ENCODE data around the gene AIF1.
"Not testable (repeated sequence)": the region's sequence is repeated elsewhere in the genome, so short reads cannot be mapped to it uniquely, and the experiment has no call there.

Gene AIF1

DNA sequence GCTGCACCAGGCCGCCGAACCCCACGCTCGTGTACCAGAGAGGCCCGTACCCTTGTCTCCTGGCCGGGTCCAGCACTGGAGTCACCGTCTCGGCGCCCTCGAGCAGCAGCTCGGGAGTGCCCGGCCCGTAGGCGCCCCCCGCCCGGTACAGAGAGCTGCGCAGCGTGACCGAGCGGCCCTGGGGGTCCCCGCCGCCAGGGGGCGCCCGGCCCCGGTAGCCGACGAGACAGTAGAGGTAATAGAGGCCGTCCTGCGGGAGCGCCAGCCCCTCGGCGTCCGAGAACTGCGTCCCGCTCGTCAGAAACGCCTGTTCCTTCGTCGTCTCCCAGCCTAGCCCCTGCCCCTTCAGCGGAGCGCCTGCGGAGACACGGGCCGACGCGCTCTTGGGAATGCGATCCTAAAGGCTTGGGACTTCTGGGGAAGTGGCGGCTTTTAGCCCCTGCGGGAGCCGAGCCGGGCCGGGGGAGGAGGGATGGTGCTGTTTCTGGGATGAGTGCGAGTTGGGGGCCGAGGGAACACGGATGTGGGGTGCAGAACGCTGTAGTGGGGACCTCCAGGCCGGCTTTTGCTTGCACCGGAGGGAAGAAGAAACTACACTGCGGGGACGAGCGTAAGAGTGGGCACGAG lies 34.1 kb upstream of the AIF1 start:
- DNase-seq, result peak; percentile 94 to 95

DNA sequence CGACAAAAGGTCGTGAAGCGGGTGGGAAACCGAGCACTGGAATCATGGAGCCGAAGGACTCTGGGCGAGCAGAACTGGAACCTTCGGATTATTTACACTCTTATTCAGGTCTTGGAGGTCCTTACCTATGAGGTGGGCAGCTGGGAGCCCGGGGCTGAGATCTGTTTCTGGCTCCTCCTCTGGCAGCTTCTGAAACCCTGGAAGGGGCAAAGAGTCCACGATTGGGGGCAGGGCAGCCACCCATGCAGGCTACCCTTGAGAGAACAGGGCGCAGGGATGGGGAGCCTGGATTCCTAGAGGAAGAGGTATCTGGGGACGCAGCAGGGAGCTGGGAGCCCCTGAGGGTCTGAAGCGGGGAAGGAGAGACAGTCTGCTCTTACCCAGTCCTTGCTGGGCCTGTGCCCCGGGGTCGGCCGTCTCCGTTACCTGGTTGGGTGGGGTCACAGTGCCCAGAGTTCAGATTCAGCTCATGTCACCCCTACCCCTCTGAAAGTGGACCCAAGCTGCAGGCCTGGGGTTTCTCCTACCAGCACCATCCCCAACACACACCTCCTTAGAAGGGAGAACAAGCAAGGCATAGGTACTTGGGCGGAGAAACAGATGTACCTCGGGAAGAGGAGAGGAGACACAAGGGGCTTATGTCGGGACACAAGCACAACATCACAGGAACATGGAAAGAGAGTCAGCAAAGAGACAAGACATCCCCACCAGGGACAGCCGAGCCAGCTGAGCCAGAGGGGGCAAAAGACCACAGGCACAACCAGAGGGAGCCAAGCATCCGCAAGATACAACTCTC lies 33.4 kb upstream of the AIF1 start:
- peak in 1 of 2 experiments; percentile 60 for DNase-seq

- DNase-seq, result peak in 1 of 2 experiments; percentile 57
These were observed 32.8 kb upstream of the AIF1 start, which contains the start of gene LTB for GRCh38 chr6:31582230-31582643. TSS of gene LTB (minus strand) at chr6:31582424. CDS start at chr6:31582417, 7 bp downstream.

DNA sequence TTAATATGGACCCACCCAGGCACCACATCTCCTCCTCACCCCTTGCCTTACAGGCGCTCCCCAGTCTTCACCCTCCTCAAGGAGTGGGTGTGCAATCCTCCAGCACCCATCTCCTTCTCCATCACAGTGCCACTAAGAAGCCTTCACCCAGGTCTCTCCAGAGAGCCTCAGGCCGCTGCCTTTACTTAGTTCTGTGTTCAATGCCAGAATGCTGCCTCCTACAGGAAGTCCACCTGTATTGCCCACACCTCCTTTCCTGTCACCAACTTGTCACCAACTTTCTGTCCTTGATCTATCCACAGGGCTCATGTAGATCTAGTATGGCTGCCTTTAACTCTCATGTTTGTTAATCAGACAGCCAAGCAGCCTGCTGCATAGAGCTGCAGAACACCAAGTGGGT lies 29.5 kb upstream of the AIF1 start:
- DNase-seq, result peak; percentile 69 to 71

- DNase-seq, result no peak
These were observed 29.0 kb upstream of the AIF1 start, which contains the start of gene LST1 for GRCh38 chr6:31586008-31586407. TSS of gene LST1 (plus strand) at chr6:31586277. CDS start at chr6:31587300, 1,023 bp downstream.

GRCh38 chr6:31586599-31587281 lies 28.3 kb upstream of the AIF1 start:
- peak; percentile 44 to 49 for DNase-seq

DNA sequence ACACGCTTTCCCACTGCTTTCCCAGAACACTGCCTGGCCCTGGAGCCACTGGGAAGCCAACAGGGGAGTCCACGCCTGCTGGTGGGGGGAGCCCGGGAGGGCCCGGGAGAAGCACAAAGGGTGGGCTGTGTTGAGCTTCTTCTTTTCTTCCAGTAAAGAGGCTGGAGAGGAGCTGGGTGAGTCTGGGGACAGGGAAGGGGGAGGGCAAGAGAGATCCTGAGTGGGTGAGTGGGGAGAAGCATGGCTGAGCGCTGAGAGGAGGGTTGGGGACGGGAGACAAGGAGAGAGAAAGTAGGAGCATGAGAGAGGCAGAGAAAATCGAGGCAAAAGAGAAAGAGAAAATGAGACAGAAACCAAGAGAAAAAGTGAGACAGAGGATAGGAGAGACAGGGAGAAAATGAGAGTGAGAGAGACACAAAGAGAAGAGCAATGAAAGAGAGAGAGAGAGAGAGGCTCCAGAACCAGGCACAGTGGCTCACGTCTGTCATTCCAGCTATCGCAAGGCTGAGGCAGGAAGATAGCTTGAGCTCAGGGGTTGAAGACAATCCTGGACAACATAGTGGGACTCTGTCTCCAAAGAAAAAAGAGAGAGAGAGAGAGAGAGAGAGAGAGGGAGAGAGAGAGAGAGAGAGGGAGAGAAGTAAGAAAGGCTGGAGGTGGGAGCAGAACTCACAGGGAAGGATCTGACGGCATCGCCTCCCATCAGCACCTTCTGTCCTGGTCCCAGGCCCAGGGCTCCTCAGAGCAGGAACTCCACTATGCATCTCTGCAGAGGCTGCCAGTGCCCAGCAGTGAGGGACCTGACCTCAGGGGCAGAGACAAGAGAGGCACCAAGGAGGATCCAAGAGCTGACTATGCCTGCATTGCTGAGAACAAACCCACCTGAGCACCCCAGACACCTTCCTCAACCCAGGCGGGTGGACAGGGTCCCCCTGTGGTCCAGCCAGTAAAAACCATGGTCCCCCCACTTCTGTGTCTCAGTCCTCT lies 26.9 kb upstream of the AIF1 start:
- peak; percentile 49 for DNase-seq

DNA sequence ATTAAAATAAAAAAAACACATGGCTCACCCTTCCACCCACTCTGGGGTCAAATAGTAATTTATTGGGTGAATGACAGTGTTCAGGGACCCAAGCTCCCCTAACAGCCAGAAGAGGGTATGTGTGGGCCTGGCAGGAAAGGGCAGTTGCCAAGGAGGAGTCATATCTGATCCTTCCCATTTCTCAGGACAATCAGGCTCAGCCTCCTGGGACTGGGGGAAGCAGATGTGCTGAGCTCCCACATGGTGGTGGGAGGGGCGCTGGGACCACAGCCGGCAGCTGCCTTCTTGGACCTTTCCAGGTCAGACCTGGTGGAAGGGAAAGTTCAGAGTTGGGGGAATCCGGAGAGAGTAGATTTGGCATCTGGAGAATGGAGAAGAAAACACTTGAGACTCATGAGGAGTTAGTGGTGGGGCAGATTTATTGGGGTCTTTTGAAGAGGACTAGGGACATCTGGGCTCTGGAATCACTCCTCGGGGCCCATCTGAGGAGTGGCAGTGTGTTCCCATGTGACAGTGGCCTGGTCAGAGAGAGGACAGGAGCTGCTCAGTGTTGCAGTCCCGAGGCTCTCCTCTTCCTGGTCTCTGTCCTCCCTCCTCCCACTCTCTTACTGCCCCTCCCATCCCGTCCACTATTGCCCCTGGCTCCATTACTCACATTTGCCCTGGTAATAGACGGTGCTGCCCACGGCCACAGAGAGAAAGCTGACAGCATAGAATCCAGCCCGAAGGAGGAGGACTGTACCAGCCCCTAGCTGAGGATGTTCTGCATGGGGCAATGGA lies 26.0 kb upstream of the AIF1 start:
- no peak for DNase-seq

- DNase-seq, result not testable (repeated sequence)
These were observed 24.3 kb upstream of the AIF1 start for GRCh38 chr6:31590691-31591090.

GRCh38 chr6:31592396-31592771 lies 22.6 kb upstream of the AIF1 start:
- no peak for DNase-seq

- DNase-seq, result peak in 1 of 2 experiments; percentile 53
These were observed 18.0 kb upstream of the AIF1 start for GRCh38 chr6:31597006-31597405.

DNA sequence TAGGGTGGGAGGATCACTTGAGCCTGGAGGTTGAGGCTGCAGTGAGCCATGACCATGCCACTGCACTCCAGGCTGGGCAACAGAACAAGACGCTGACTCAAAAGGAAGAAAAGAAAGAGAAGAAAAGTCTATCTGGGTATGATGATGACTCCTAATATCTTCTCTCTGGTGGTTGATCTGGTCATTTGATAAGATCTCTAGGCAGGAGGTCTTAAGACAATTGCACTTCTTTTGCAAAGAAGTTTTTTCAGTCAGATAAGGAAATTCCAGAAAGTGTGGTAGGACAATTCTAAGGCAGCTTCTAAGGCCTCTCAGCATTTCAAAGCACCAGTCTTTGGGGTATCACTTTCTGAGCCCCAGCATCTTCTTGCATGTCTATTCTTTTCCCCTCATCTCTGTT lies 7.7 kb upstream of the AIF1 start:
- DNase-seq, result no peak

- no peak for DNase-seq
These were observed 5.3 kb upstream of the AIF1 start for GRCh38 chr6:31609519-31610406.

GRCh38 chr6:31610968-31611367 lies 4.1 kb upstream of the AIF1 start:
- no peak for DNase-seq

- DNase-seq, result no peak
These were observed 887 bp upstream of the AIF1 start for GRCh38 chr6:31614075-31614619.

- peak; percentile 58 to 63 for DNase-seq
These were observed 714 bp downstream of the AIF1 start for GRCh38 chr6:31615748-31616147.

- no peak for DNase-seq
These were observed 2.0 kb downstream of the AIF1 start for GRCh38 chr6:31617010-31617409.

DNA sequence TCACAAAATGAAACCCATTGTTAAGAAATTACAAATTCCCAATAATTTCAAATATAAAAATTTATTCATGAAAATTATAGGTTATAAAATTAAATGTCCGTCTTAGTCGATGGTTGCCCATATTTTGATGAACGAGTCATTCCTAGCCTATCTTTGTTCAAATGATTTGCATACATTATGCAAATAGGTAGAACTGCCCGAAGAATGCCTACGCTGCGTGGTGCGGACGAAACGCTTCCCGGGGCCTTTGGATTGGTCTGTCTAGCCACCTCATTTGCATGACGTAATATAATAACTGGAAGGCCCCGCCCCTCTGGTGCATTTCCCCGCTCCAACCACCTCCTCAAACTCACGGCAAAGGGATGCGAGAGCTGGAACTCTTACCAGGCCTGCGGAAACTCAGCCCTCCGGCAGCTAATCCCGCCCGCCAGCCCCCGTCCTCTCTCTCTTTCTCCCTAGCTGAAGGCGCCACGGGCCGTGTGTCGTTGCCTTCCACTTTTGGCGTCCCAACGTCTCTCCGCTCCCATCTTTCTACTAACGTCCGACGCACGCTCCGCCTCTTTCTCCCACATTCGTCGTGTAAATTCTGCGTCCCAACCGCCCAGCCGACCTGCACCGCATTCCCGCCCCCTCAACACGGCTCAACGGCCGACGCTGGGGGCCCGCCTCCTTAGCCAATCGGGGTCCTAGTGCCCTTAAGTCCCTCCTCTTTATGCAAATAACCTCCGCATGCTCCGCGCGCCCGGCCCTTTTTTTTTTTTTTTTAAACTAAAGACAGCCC lies 5.0 kb downstream of the AIF1 start:
- peak; percentile 98 to 99 for DNase-seq

- DNase-seq, result no peak
These were observed 5.7 kb downstream of the AIF1 start, which contains the start of gene PRRC2A for GRCh38 chr6:31620586-31621319. TSS of gene PRRC2A (plus strand) at chr6:31620715. CDS start at chr6:31622790, 2,075 bp downstream.

Measured in activated T-cell treated with anti-CD3 and anti-CD28 coated beads, Interleukin-2, amount 50 U/mL, for 48 hours (primary cell).